PC-3 (cell line): ENCODE measurements around the gene HNRNPM. TPM values are rescaled to one million over a fixed set of nuclear protein-coding genes. Genes with fewer than 3 reads are reported as not detected.
A peak's percentile ranks its signal among the peaks of the same experiment; 100 is the strongest.

Experiments
- ATAC-seq: fragments of 200-7000 bp; cut with Tn5 transposase; 2 replicates; pipeline ENCODE4 v1.9.1; 2020; ENCODE audit warnings: mild to moderate bottlenecking, moderate library complexity
- BruUV-seq: library from RNA; stranded (reverse); fragments of 400-500 nt; replicated peaks from 2 replicates; lab custom pipeline; 2021; lab: Mats Ljungman, UMichigan
- CTCF ChIA-PET: fragments of 300-600 bp; sonication (Branson Sonifier 250); formaldehyde crosslinking; loops from one replicate; lab custom pipeline; 2022; ENCODE audit warnings: antibody characterized with exemption; lab: Charles Lee
- POLR2A ChIA-PET: fragments of 300-600 bp; sonication (Branson Sonifier 250); formaldehyde crosslinking; loops from one replicate; lab custom pipeline; 2022; ENCODE audit warnings: antibody characterized with exemption; ENCODE audit not compliant: unreplicated experiment; lab: Charles Lee
- DNase-seq: peaks from one replicate; pipeline ENCODE4 v3.0.0-alpha.2; 2015
- H2AFZ ChIP-seq: fragments of 300-600 bp; sonication (generic); 2 replicates; pipeline ENCODE4 v1.6.0; 2016; ENCODE audit warnings: antibody characterized with exemption, low read length
- H3F3A ChIP-seq: fragments of 300-600 bp; sonication (generic); one replicate; pipeline ENCODE4 v1.6.0; 2017; ENCODE audit warnings: antibody characterized with exemption, low read length, control low read depth, mild to moderate bottlenecking; ENCODE audit not compliant: unreplicated experiment
- H3K27ac ChIP-seq: fragments of 300-600 bp; sonication (generic); 2 replicates; pipeline ENCODE4 v1.5.1; 2016; ENCODE audit warnings: mild to moderate bottlenecking, low read length
- H3K27me3 ChIP-seq: fragments of 300-600 bp; sonication (generic); 2 replicates; pipeline ENCODE4 v1.6.1; 2016; ENCODE audit warnings: low read length, mixed read lengths
- H3K36me3 ChIP-seq: fragments of 300-600 bp; sonication (generic); 2 replicates; pipeline ENCODE4 v1.6.1; 2016; ENCODE audit warnings: low read depth, mixed run types, low read length, mixed read lengths
- H3K4me1 ChIP-seq: fragments of 300-600 bp; sonication (generic); 2 replicates; pipeline ENCODE4 v1.5.1; 2016; ENCODE audit warnings: low read length; ENCODE audit not compliant: insufficient read depth
- H3K4me2 ChIP-seq: fragments of 300-600 bp; sonication (generic); 2 replicates; pipeline ENCODE4 v1.6.0; 2016; ENCODE audit warnings: low read length
- H3K4me3 ChIP-seq: fragments of 300-600 bp; sonication (generic); 2 replicates; pipeline ENCODE4 v1.5.1; 2016; ENCODE audit warnings: mild to moderate bottlenecking, low read length, mixed read lengths
- H3K79me2 ChIP-seq: fragments of 300-600 bp; sonication (generic); 2 replicates; pipeline ENCODE4 v1.6.1; 2017; ENCODE audit warnings: low read length, mixed read lengths
- H3K9ac ChIP-seq: fragments of 300-600 bp; sonication (generic); 2 replicates; pipeline ENCODE4 v1.6.0; 2016; ENCODE audit warnings: mild to moderate bottlenecking, low read length
- H3K9me2 ChIP-seq: fragments of 300-600 bp; sonication (generic); replicated peaks from 2 replicates; pipeline ENCODE4 v1.6.1; 2016; ENCODE audit warnings: mixed run types, low read length, mixed read lengths
- H3K9me3 ChIP-seq: fragments of 300-600 bp; sonication (generic); 2 replicates; pipeline ENCODE4 v1.6.1; 2016; ENCODE audit warnings: low read length, mixed read lengths
- H4K20me1 ChIP-seq: fragments of 300-600 bp; sonication (generic); 2 replicates; pipeline ENCODE4 v1.6.1; 2016; ENCODE audit warnings: low read length, mixed read lengths
- EZH2 ChIP-seq: fragments of 300-600 bp; sonication (generic); IDR thresholded peaks from one replicate; pipeline ENCODE4 v1.6.1; 2017; ENCODE audit warnings: antibody characterized with exemption, mild to moderate bottlenecking, low read length; ENCODE audit not compliant: unreplicated experiment
- EZH2phosphoT487 ChIP-seq: fragments of 300-600 bp; sonication (generic); IDR thresholded peaks from 2 replicates; pipeline ENCODE4 v1.6.1; 2018; ENCODE audit warnings: mild to moderate bottlenecking, antibody characterized with exemption, low read length, borderline replicate concordance
- intact Hi-C: fragments of 100-400 bp; cut with micrococcal nuclease; formaldehyde crosslinking; loops from 2 replicates; pipeline ENCODE4 v1.9.0; 2023
- total RNA-seq: library from RNA; depleted of rRNA; stranded (reverse); fragments of >200 nt; gene quantifications from 2 replicates; pipeline ENCODE4 v1.2.3, GENCODE V29; 2014
- TF ChIP-seq, protein P1 (sequence below): fragments of 300-600 bp; sonication (generic); conservative IDR thresholded peaks from 2 replicates; pipeline ENCODE4 v1.5.1; 2017; ENCODE audit warnings: antibody characterized with exemption, low read depth, mild to moderate bottlenecking, low read length

Gene HNRNPM
- total RNA-seq, 1 experiment from 2014 or later: 165 TPM

GRCh38 chr19:8459095-8459494 lies 14.3 kb downstream of the HNRNPM start:
- H3K9me2 ChIP-seq: no peaks in the 10 kb centered on the region
- H3K4me3 ChIP-seq: peak overlapping the region; percentile 9; the same call in 1 of the 2 replicates
- no peak overlapping the region for H3K9ac ChIP-seq
- BruUV-seq: no TSS peak
- TF ChIP-seq, protein P1, sequence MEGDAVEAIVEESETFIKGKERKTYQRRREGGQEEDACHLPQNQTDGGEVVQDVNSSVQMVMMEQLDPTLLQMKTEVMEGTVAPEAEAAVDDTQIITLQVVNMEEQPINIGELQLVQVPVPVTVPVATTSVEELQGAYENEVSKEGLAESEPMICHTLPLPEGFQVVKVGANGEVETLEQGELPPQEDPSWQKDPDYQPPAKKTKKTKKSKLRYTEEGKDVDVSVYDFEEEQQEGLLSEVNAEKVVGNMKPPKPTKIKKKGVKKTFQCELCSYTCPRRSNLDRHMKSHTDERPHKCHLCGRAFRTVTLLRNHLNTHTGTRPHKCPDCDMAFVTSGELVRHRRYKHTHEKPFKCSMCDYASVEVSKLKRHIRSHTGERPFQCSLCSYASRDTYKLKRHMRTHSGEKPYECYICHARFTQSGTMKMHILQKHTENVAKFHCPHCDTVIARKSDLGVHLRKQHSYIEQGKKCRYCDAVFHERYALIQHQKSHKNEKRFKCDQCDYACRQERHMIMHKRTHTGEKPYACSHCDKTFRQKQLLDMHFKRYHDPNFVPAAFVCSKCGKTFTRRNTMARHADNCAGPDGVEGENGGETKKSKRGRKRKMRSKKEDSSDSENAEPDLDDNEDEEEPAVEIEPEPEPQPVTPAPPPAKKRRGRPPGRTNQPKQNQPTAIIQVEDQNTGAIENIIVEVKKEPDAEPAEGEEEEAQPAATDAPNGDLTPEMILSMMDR: no peak
- TF ChIP-seq EZH2phosphoT487 (no peak), EZH2 (no peak)
- H2AFZ ChIP-seq: no peak overlapping the region
- peaks cover 9% of the 10 kb centered on the region for H3F3A ChIP-seq
- peak overlapping the region; percentile 7; the same call in 1 of the 2 replicates for H3K27ac ChIP-seq
- ATAC-seq: 0 out of 2 replicates have a peak, but pooled peaks have one; percentile 3
- no peak for DNase-seq
- peak overlapping the region; percentile 52 for H3K4me2 ChIP-seq
- ChIA-PET CTCF (interaction anchor here (0.5 to 1.3 kb wide), 2 partner anchors 35 to 46 kb away, joined by 7 to 8 read pairs; partner anchors contain the start of gene MARCHF2), POLR2A (no interaction called here)
- peaks cover 96% of the 10 kb centered on the region for H4K20me1 ChIP-seq
- H3K36me3 ChIP-seq: peaks cover 82% of the 10 kb centered on the region
- H3K27me3 ChIP-seq: no peaks in the 10 kb centered on the region
- H3K79me2 ChIP-seq: peaks cover 100% of the 10 kb centered on the region
- peaks cover 47% of the 10 kb centered on the region for H3K4me1 ChIP-seq
- intact Hi-C loops: loop anchor here (5.0 kb wide), 4 partner anchors 47 to 107 kb away; partner anchors contain the start of gene MARCHF2
- no peaks in the 10 kb centered on the region for H3K9me3 ChIP-seq

- Histone ChIP-seq H3K36me3 (peaks cover 83% of the 10 kb centered on the region), H3F3A (peaks cover 9% of the 10 kb centered on the region), H3K79me2 (peaks cover 100% of the 10 kb centered on the region), H3K9ac (no peak overlapping the region), H3K9me3 (no peaks in the 10 kb centered on the region), H3K27ac (peak overlapping the region; percentile 7), H3K4me3 (peak overlapping the region; percentile 9), H3K4me1 (peaks cover 43% of the 10 kb centered on the region), H3K27me3 (no peaks in the 10 kb centered on the region), H3K4me2 (peak overlapping the region; percentile 52), H3K9me2 (no peaks in the 10 kb centered on the region), H4K20me1 (peaks cover 93% of the 10 kb centered on the region), H2AFZ (no peak overlapping the region)
- peak; percentile 84 for DNase-seq
- peak; percentile 88 for ATAC-seq
- BruUV-seq: no TSS peak
- TF ChIP-seq, protein P1: no peak
- TF ChIP-seq EZH2phosphoT487: no peak
- POLR2A ChIA-PET: interaction anchor here (0.6 kb wide), 2 partner anchors 11 to 54 kb away, joined by 5 to 15 read pairs; partner anchors contain the start of gene ZNF414
- intact Hi-C loops: loop anchor here (1.0 to 5.0 kb wide), 6 partner anchors 25 to 107 kb away; partner anchors contain the start of genes MARCHF2 and RAB11B
- CTCF ChIA-PET: interaction anchor here (0.5 to 1.3 kb wide), 2 partner anchors 36 to 46 kb away, joined by 7 to 8 read pairs; partner anchors contain the start of gene MARCHF2
These were observed 14.9 kb downstream of the HNRNPM start for GRCh38 chr19:8459520-8460270.
